GM23338 (cell line): ENCODE measurements around the gene GNLY.

Source experiments
- CREB1 ChIP-seq: fragments of 250-450 bp; sonication (Bioruptor Pico); IDR thresholded peaks from 2 replicates; pipeline ENCODE4 v1.5.0; 2020; ENCODE audit warnings: low read depth, mild to moderate bottlenecking, moderate library complexity
- EZH2 ChIP-seq: fragments of 200-600 bp; sonication (generic); IDR thresholded peaks from one replicate; pipeline ENCODE4 v1.8.0; 2017; ENCODE audit warnings: antibody characterized with exemption, mild to moderate bottlenecking, low read depth; ENCODE audit not compliant: unreplicated experiment
- EZH2phosphoT487 ChIP-seq: fragments of 200-600 bp; sonication (generic); IDR thresholded peaks from one replicate; pipeline ENCODE4 v1.8.1; 2018; ENCODE audit warnings: antibody characterized with exemption; ENCODE audit not compliant: unreplicated experiment
- JUNB ChIP-seq: IDR thresholded peaks from one replicate; pipeline ENCODE4 v1.6.1; 2016; ENCODE audit warnings: antibody characterized with exemption; ENCODE audit not compliant: unreplicated experiment
- NANOG ChIP-seq: IDR thresholded peaks from 2 replicates; pipeline ENCODE4 v1.6.1; 2016; ENCODE audit warnings: antibody characterized with exemption, borderline replicate concordance
- POLR2AphosphoS5 ChIP-seq: IDR thresholded peaks from 2 replicates; pipeline ENCODE4 v1.6.1; 2016; ENCODE audit warnings: antibody characterized with exemption, low read depth
- STAT1 ChIP-seq: IDR thresholded peaks from one replicate; pipeline ENCODE4 v1.6.1; 2016; ENCODE audit warnings: antibody characterized with exemption; ENCODE audit not compliant: unreplicated experiment
- ZNF114 ChIP-seq: fragments of 250-450 bp; sonication (Bioruptor Pico); IDR thresholded peaks from 2 replicates; pipeline ENCODE4 v1.5.0; 2020; ENCODE audit warnings: mild to moderate bottlenecking, moderate library complexity
- ZNF331 ChIP-seq: fragments of 250-450 bp; sonication (Bioruptor Pico); IDR thresholded peaks from 2 replicates; pipeline ENCODE4 v1.5.0; 2020; ENCODE audit warnings: low read depth, mild to moderate bottlenecking, moderate library complexity
- TF ChIP-seq, protein P1 (sequence below), 2 experiments: fragments of 200-600 bp in 1 of 2; sonication (generic) in 1 of 2; conservative IDR thresholded peaks; 2 replicates each; pipeline versions ENCODE4 v1.5.1 to v1.6.1; 2016 to 2017; ENCODE audit warnings: antibody characterized with exemption in 2 of 2, low read depth in 2 of 2, mild to moderate bottlenecking in 2 of 2, moderate library complexity in 1 of 2
- TF ChIP-seq, protein P2 (sequence below): IDR thresholded peaks from one replicate; pipeline ENCODE4 v1.6.1; 2018; ENCODE audit warnings: antibody characterized with exemption; ENCODE audit not compliant: unreplicated experiment
- TF ChIP-seq, protein P3 (sequence below): IDR thresholded peaks from 2 replicates; pipeline ENCODE4 v1.6.1; 2016; ENCODE audit warnings: antibody characterized with exemption

DNA sequence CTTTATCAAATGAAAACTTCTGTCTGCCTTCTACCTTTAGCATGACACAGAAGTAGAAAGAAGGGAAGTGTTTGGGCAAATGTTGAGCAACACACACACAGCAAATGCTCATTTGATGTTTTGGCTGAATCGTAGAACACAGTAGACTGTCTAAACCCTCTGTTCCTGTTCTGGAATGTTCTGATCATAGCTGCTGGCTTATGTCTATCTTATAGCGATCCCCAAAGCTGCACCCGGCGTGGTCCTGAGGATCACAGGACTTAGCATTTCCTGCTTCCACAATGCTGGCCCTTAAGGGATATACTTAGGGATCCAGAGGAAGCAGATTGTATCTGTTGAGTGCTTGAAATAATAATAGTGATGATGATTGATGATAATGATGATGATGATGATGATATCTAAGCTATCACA is 15.2 kb downstream of the GNLY start:
- TF ChIP-seq, protein P1, sequence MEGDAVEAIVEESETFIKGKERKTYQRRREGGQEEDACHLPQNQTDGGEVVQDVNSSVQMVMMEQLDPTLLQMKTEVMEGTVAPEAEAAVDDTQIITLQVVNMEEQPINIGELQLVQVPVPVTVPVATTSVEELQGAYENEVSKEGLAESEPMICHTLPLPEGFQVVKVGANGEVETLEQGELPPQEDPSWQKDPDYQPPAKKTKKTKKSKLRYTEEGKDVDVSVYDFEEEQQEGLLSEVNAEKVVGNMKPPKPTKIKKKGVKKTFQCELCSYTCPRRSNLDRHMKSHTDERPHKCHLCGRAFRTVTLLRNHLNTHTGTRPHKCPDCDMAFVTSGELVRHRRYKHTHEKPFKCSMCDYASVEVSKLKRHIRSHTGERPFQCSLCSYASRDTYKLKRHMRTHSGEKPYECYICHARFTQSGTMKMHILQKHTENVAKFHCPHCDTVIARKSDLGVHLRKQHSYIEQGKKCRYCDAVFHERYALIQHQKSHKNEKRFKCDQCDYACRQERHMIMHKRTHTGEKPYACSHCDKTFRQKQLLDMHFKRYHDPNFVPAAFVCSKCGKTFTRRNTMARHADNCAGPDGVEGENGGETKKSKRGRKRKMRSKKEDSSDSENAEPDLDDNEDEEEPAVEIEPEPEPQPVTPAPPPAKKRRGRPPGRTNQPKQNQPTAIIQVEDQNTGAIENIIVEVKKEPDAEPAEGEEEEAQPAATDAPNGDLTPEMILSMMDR (conservative IDR thresholded peaks at IDR 0.05; ENCODE audit: low read depth in 2 of 2) = no peak
- TF ChIP-seq EZH2 (no peak), POLR2AphosphoS5 (no peak), ZNF331 (CRISPR knock-in tag) (no peak), EZH2phosphoT487 (no peak), NANOG (no peak), STAT1 (no peak), CREB1 (CRISPR knock-in tag) (no peak), JUNB (no peak), ZNF114 (CRISPR knock-in tag) (no peak)
- TF ChIP-seq, protein P2, sequence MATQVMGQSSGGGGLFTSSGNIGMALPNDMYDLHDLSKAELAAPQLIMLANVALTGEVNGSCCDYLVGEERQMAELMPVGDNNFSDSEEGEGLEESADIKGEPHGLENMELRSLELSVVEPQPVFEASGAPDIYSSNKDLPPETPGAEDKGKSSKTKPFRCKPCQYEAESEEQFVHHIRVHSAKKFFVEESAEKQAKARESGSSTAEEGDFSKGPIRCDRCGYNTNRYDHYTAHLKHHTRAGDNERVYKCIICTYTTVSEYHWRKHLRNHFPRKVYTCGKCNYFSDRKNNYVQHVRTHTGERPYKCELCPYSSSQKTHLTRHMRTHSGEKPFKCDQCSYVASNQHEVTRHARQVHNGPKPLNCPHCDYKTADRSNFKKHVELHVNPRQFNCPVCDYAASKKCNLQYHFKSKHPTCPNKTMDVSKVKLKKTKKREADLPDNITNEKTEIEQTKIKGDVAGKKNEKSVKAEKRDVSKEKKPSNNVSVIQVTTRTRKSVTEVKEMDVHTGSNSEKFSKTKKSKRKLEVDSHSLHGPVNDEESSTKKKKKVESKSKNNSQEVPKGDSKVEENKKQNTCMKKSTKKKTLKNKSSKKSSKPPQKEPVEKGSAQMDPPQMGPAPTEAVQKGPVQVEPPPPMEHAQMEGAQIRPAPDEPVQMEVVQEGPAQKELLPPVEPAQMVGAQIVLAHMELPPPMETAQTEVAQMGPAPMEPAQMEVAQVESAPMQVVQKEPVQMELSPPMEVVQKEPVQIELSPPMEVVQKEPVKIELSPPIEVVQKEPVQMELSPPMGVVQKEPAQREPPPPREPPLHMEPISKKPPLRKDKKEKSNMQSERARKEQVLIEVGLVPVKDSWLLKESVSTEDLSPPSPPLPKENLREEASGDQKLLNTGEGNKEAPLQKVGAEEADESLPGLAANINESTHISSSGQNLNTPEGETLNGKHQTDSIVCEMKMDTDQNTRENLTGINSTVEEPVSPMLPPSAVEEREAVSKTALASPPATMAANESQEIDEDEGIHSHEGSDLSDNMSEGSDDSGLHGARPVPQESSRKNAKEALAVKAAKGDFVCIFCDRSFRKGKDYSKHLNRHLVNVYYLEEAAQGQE = no peak
- TF ChIP-seq, protein P3, sequence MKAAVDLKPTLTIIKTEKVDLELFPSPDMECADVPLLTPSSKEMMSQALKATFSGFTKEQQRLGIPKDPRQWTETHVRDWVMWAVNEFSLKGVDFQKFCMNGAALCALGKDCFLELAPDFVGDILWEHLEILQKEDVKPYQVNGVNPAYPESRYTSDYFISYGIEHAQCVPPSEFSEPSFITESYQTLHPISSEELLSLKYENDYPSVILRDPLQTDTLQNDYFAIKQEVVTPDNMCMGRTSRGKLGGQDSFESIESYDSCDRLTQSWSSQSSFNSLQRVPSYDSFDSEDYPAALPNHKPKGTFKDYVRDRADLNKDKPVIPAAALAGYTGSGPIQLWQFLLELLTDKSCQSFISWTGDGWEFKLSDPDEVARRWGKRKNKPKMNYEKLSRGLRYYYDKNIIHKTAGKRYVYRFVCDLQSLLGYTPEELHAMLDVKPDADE = no peak
